GM23338 (cell line): Measurements from ENCODE around the gene TRABD. TPM values are rescaled to one million over a fixed set of nuclear protein-coding genes. Genes with fewer than 3 reads are reported as not detected.

Experiments
- ATAC-seq: fragments of 200-7000 bp; cut with Tn5 transposase; 3 replicates; pipeline ENCODE4 v1.9.1; 2020
- DNase-seq: peaks from one replicate; pipeline ENCODE4 v3.0.0-alpha.2; 2015; ENCODE audit warnings: low spot score
- H2AFZ ChIP-seq: fragments of 200-600 bp; sonication (generic); 2 replicates; pipeline ENCODE4 v1.8.0; 2016; ENCODE audit warnings: antibody characterized with exemption, mild to moderate bottlenecking, moderate library complexity
- H3F3A ChIP-seq: fragments of 200-600 bp; sonication (generic); replicated peaks from 2 replicates; pipeline ENCODE4 v1.8.0; 2017; ENCODE audit warnings: antibody characterized with exemption, mixed run types, low read depth
- H3K27ac ChIP-seq: fragments of 200-600 bp; sonication (generic); 2 replicates; pipeline ENCODE4 v1.6.1; 2016; ENCODE audit warnings: low read depth
- H3K27me3 ChIP-seq: fragments of 200-600 bp; sonication (generic); 2 replicates; pipeline ENCODE4 v1.8.0; 2016; ENCODE audit warnings: mild to moderate bottlenecking, mixed run types, moderate library complexity; ENCODE audit not compliant: insufficient read depth
- H3K36me3 ChIP-seq: fragments of 200-600 bp; sonication (generic); 2 replicates; pipeline ENCODE4 v1.8.0; 2016; ENCODE audit warnings: mild to moderate bottlenecking; ENCODE audit not compliant: insufficient read depth
- H3K4me1 ChIP-seq: fragments of 200-600 bp; sonication (generic); 2 replicates; pipeline ENCODE4 v1.8.0; 2016; ENCODE audit warnings: mild to moderate bottlenecking, moderate library complexity; ENCODE audit not compliant: insufficient read depth
- H3K4me2 ChIP-seq: fragments of 200-600 bp; sonication (generic); 2 replicates; pipeline ENCODE4 v1.7.1; 2017; ENCODE audit warnings: mixed run types
- H3K4me3 ChIP-seq: fragments of 200-600 bp; sonication (generic); 2 replicates; pipeline ENCODE4 v1.6.1; 2016; ENCODE audit warnings: mixed run types
- H3K79me2 ChIP-seq: fragments of 200-600 bp; sonication (generic); replicated peaks from 2 replicates; pipeline ENCODE4 v1.8.0; 2017; ENCODE audit warnings: mild to moderate bottlenecking; ENCODE audit not compliant: insufficient read depth
- H3K9me2 ChIP-seq: fragments of 200-600 bp; sonication (generic); 2 replicates; pipeline ENCODE4 v1.8.0; 2017; ENCODE audit not compliant: insufficient read depth
- H4K20me1 ChIP-seq: fragments of 200-600 bp; sonication (generic); replicated peaks from 2 replicates; pipeline ENCODE4 v1.8.0; 2017; ENCODE audit warnings: mild to moderate bottlenecking; ENCODE audit not compliant: insufficient read depth
- H3K27ac Mint-ChIP-seq: 2 replicates; pipeline ENCODE4 v1.8.0; 2020; ENCODE audit warnings: inconsistent platforms, mild to moderate bottlenecking, moderate library complexity, mixed read lengths
- H3K27me3 Mint-ChIP-seq: 3 replicates; pipeline ENCODE4 v1.8.0; 2022; ENCODE audit warnings: low read depth, mild to moderate bottlenecking, moderate library complexity, mixed read lengths, inconsistent platforms; ENCODE audit not compliant: insufficient read depth, poor library complexity
- H3K36me3 Mint-ChIP-seq: 3 replicates; pipeline ENCODE4 v1.8.0; 2021; ENCODE audit warnings: low read depth, mild to moderate bottlenecking, inconsistent platforms, moderate library complexity, mixed read lengths
- H3K4me1 Mint-ChIP-seq: 3 replicates; pipeline ENCODE4 v1.8.0; 2020; ENCODE audit warnings: mild to moderate bottlenecking, inconsistent platforms, mixed read lengths
- H3K4me3 Mint-ChIP-seq: 3 replicates; pipeline ENCODE4 v1.8.0; 2021; ENCODE audit warnings: moderate library complexity, mild to moderate bottlenecking, inconsistent platforms, mixed read lengths
- H3K9me3 Mint-ChIP-seq: 3 replicates; pipeline ENCODE4 v1.8.0; 2020; ENCODE audit warnings: moderate library complexity, mild to moderate bottlenecking, inconsistent platforms, mixed read lengths
- CREB1 ChIP-seq: fragments of 250-450 bp; sonication (Bioruptor Pico); IDR thresholded peaks from 2 replicates; pipeline ENCODE4 v1.5.0; 2020; ENCODE audit warnings: low read depth, mild to moderate bottlenecking, moderate library complexity
- ETS1 ChIP-seq: IDR thresholded peaks from 2 replicates; pipeline ENCODE4 v1.6.1; 2016; ENCODE audit warnings: antibody characterized with exemption
- EZH2 ChIP-seq: fragments of 200-600 bp; sonication (generic); IDR thresholded peaks from one replicate; pipeline ENCODE4 v1.8.0; 2017; ENCODE audit warnings: antibody characterized with exemption, mild to moderate bottlenecking, low read depth; ENCODE audit not compliant: unreplicated experiment
- EZH2phosphoT487 ChIP-seq: fragments of 200-600 bp; sonication (generic); IDR thresholded peaks from one replicate; pipeline ENCODE4 v1.8.1; 2018; ENCODE audit warnings: antibody characterized with exemption; ENCODE audit not compliant: unreplicated experiment
- JUNB ChIP-seq: IDR thresholded peaks from one replicate; pipeline ENCODE4 v1.6.1; 2016; ENCODE audit warnings: antibody characterized with exemption; ENCODE audit not compliant: unreplicated experiment
- NANOG ChIP-seq: IDR thresholded peaks from 2 replicates; pipeline ENCODE4 v1.6.1; 2016; ENCODE audit warnings: antibody characterized with exemption, borderline replicate concordance
- POLR2AphosphoS5 ChIP-seq: IDR thresholded peaks from 2 replicates; pipeline ENCODE4 v1.6.1; 2016; ENCODE audit warnings: antibody characterized with exemption, low read depth
- STAT1 ChIP-seq: IDR thresholded peaks from one replicate; pipeline ENCODE4 v1.6.1; 2016; ENCODE audit warnings: antibody characterized with exemption; ENCODE audit not compliant: unreplicated experiment
- ZNF114 ChIP-seq: fragments of 250-450 bp; sonication (Bioruptor Pico); IDR thresholded peaks from 2 replicates; pipeline ENCODE4 v1.5.0; 2020; ENCODE audit warnings: mild to moderate bottlenecking, moderate library complexity
- ZNF331 ChIP-seq: fragments of 250-450 bp; sonication (Bioruptor Pico); IDR thresholded peaks from 2 replicates; pipeline ENCODE4 v1.5.0; 2020; ENCODE audit warnings: low read depth, mild to moderate bottlenecking, moderate library complexity
- polyA plus RNA-seq: library from polyadenylated mRNA; unstranded; fragments of >200 nt; fragmentation: Nextera tagmentation; extraction: Ambion mirVana; gene quantifications from 2 replicates; pipeline ENCODE4 v1.2.1, GENCODE V29; 2016
- total RNA-seq: library from RNA; depleted of rRNA; stranded (reverse); fragments of >200 nt; shearing (Covaris generic); gene quantifications from 2 replicates; pipeline ENCODE4 v1.2.3, GENCODE V29; 2014
- TF ChIP-seq, protein P1 (sequence below): fragments of 250-450 bp; sonication (Bioruptor Pico); IDR thresholded peaks from 2 replicates; pipeline ENCODE4 v1.5.0; 2020; ENCODE audit warnings: mild to moderate bottlenecking, moderate library complexity
- TF ChIP-seq, protein P2 (sequence below), 2 experiments: fragments of 200-600 bp in 1 of 2; sonication (generic) in 1 of 2; conservative IDR thresholded peaks; 2 replicates each; pipeline versions ENCODE4 v1.5.1 to v1.6.1; 2016 to 2017; ENCODE audit warnings: antibody characterized with exemption in 2 of 2, low read depth in 2 of 2, mild to moderate bottlenecking in 2 of 2, moderate library complexity in 1 of 2
- TF ChIP-seq, protein P3 (sequence below): IDR thresholded peaks from one replicate; pipeline ENCODE4 v1.6.1; 2018; ENCODE audit warnings: antibody characterized with exemption; ENCODE audit not compliant: unreplicated experiment

TRABD gene
- total and polyA plus RNA-seq, 2 experiments from 2014 or later = 44.1 to 66.1 TPM

DNA sequence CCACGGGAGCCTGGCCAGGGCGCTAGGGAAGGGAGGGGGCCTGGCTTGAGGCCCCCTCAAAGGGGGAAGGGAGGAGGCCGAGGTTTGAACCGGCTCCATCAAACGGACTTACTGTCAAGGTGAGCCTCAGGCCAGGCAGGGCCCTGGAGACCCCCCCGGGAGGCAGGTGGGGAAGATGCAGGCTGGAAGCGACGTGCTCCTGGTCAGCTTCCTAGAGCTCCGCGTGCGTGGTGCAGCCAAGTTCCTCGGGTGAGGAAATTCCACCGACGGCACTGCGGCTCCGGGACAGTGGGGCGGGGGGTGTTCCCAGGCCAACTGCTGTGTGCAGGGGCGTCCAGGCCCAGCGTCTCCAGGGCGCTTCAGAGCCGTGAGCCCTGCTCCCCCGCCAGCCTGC is 7.2 kb upstream of the TRABD start:
- H3K27ac Mint-ChIP-seq = no peak overlapping the region
- no peak for TF ChIP-seq ZNF114
- TF ChIP-seq, protein P1, sequence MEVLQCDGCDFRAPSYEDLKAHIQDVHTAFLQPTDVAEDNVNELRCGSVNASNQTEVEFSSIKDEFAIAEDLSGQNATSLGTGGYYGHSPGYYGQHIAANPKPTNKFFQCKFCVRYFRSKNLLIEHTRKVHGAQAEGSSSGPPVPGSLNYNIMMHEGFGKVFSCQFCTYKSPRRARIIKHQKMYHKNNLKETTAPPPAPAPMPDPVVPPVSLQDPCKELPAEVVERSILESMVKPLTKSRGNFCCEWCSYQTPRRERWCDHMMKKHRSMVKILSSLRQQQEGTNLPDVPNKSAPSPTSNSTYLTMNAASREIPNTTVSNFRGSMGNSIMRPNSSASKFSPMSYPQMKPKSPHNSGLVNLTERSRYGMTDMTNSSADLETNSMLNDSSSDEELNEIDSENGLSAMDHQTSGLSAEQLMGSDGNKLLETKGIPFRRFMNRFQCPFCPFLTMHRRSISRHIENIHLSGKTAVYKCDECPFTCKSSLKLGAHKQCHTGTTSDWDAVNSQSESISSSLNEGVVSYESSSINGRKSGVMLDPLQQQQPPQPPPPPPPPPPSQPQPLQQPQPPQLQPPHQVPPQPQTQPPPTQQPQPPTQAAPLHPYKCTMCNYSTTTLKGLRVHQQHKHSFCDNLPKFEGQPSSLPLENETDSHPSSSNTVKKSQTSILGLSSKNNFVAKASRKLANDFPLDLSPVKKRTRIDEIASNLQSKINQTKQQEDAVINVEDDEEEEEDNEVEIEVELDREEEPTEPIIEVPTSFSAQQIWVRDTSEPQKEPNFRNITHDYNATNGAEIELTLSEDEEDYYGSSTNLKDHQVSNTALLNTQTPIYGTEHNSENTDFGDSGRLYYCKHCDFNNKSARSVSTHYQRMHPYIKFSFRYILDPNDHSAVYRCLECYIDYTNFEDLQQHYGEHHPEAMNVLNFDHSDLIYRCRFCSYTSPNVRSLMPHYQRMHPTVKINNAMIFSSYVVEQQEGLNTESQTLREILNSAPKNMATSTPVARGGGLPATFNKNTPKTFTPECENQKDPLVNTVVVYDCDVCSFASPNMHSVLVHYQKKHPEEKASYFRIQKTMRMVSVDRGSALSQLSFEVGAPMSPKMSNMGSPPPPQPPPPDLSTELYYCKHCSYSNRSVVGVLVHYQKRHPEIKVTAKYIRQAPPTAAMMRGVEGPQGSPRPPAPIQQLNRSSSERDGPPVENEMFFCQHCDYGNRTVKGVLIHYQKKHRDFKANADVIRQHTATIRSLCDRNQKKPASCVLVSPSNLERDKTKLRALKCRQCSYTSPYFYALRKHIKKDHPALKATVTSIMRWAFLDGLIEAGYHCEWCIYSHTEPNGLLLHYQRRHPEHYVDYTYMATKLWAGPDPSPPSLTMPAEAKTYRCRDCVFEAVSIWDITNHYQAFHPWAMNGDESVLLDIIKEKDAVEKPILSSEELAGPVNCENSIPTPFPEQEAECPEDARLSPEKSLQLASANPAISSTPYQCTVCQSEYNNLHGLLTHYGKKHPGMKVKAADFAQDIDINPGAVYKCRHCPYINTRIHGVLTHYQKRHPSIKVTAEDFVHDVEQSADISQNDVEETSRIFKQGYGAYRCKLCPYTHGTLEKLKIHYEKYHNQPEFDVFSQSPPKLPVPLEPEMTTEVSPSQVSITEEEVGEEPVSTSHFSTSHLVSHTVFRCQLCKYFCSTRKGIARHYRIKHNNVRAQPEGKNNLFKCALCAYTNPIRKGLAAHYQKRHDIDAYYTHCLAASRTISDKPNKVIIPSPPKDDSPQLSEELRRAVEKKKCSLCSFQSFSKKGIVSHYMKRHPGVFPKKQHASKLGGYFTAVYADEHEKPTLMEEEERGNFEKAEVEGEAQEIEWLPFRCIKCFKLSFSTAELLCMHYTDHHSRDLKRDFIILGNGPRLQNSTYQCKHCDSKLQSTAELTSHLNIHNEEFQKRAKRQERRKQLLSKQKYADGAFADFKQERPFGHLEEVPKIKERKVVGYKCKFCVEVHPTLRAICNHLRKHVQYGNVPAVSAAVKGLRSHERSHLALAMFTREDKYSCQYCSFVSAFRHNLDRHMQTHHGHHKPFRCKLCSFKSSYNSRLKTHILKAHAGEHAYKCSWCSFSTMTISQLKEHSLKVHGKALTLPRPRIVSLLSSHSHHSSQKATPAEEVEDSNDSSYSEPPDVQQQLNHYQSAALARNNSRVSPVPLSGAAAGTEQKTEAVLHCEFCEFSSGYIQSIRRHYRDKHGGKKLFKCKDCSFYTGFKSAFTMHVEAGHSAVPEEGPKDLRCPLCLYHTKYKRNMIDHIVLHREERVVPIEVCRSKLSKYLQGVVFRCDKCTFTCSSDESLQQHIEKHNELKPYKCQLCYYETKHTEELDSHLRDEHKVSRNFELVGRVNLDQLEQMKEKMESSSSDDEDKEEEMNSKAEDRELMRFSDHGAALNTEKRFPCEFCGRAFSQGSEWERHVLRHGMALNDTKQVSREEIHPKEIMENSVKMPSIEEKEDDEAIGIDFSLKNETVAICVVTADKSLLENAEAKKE = no peak
- no peak for TF ChIP-seq CREB1
- no peak for TF ChIP-seq STAT1
- TF ChIP-seq, protein P2, sequence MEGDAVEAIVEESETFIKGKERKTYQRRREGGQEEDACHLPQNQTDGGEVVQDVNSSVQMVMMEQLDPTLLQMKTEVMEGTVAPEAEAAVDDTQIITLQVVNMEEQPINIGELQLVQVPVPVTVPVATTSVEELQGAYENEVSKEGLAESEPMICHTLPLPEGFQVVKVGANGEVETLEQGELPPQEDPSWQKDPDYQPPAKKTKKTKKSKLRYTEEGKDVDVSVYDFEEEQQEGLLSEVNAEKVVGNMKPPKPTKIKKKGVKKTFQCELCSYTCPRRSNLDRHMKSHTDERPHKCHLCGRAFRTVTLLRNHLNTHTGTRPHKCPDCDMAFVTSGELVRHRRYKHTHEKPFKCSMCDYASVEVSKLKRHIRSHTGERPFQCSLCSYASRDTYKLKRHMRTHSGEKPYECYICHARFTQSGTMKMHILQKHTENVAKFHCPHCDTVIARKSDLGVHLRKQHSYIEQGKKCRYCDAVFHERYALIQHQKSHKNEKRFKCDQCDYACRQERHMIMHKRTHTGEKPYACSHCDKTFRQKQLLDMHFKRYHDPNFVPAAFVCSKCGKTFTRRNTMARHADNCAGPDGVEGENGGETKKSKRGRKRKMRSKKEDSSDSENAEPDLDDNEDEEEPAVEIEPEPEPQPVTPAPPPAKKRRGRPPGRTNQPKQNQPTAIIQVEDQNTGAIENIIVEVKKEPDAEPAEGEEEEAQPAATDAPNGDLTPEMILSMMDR (conservative IDR thresholded peaks at IDR 0.05; ENCODE audit: low read depth in 2 of 2) = no peak
- no peak for TF ChIP-seq JUNB
- no peak for TF ChIP-seq NANOG
- TF ChIP-seq ETS1 = no peak
- TF ChIP-seq EZH2phosphoT487 = no peak
- TF ChIP-seq, protein P3, sequence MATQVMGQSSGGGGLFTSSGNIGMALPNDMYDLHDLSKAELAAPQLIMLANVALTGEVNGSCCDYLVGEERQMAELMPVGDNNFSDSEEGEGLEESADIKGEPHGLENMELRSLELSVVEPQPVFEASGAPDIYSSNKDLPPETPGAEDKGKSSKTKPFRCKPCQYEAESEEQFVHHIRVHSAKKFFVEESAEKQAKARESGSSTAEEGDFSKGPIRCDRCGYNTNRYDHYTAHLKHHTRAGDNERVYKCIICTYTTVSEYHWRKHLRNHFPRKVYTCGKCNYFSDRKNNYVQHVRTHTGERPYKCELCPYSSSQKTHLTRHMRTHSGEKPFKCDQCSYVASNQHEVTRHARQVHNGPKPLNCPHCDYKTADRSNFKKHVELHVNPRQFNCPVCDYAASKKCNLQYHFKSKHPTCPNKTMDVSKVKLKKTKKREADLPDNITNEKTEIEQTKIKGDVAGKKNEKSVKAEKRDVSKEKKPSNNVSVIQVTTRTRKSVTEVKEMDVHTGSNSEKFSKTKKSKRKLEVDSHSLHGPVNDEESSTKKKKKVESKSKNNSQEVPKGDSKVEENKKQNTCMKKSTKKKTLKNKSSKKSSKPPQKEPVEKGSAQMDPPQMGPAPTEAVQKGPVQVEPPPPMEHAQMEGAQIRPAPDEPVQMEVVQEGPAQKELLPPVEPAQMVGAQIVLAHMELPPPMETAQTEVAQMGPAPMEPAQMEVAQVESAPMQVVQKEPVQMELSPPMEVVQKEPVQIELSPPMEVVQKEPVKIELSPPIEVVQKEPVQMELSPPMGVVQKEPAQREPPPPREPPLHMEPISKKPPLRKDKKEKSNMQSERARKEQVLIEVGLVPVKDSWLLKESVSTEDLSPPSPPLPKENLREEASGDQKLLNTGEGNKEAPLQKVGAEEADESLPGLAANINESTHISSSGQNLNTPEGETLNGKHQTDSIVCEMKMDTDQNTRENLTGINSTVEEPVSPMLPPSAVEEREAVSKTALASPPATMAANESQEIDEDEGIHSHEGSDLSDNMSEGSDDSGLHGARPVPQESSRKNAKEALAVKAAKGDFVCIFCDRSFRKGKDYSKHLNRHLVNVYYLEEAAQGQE = no peak
- no peak for TF ChIP-seq ZNF331 (CRISPR knock-in tag)
- no peak for TF ChIP-seq EZH2
- no peak for TF ChIP-seq POLR2AphosphoS5
- peak; percentile 28 for DNase-seq

More for the DNA sequence above, 7.2 kb upstream of the TRABD start:
- Mint-ChIP-seq H3K36me3 (peaks cover 4% of the 10 kb centered on the region; the same call in 1 of the 3 replicates), H3K4me1 (peaks cover 2% of the 10 kb centered on the region; the same call in 1 of the 3 replicates), H3K4me3 (no peak overlapping the region), H3K9me3 (no peaks in the 10 kb centered on the region), H3K27me3 (peaks cover 17% of the 10 kb centered on the region)
- H3K27ac ChIP-seq = no peak overlapping the region
- no peak overlapping the region for H3K4me3 ChIP-seq
- H3K4me1 ChIP-seq = no peaks in the 10 kb centered on the region
- no peak overlapping the region; the same call in 1 of the 2 replicates for H3K4me2 ChIP-seq
- H3K9me2 ChIP-seq = no peaks in the 10 kb centered on the region
- peak; percentile 8; the same call in 2 of the 3 replicates for ATAC-seq
- H4K20me1 ChIP-seq = no peaks in the 10 kb centered on the region
- no peaks in the 10 kb centered on the region for H3K36me3 ChIP-seq
- no peaks in the 10 kb centered on the region for H3K27me3 ChIP-seq
- H3K79me2 ChIP-seq = no peaks in the 10 kb centered on the region
- H3F3A ChIP-seq = no peaks in the 10 kb centered on the region
- no peak overlapping the region for H2AFZ ChIP-seq
